Right lobe of liver (tissue), 4 donors: ENCODE results near the gene AURKA.

Experiments
- POLR2A ChIP-seq: fragments of 450-650 bp; IDR thresholded peaks from one replicate; pipeline ENCODE4 v1.6.1; 2017; ENCODE audit warnings: antibody characterized with exemption, mild to moderate bottlenecking
- TF ChIP-seq, protein P1 (sequence below), 4 donors: fragments of 200-600 bp in 3 of 4; fragments of 450-650 bp in 1 of 4; IDR thresholded peaks; one replicate each; pipeline versions ENCODE4 v1.5.1 to v1.8.0; 2016 to 2022; ENCODE audit warnings: antibody characterized with exemption in 4 of 4, mild to moderate bottlenecking in 2 of 4
- donor health status: DM: no; HTN: no; CAD: no.
- donor health status: DM: no; HTN: no; CAD: no.
- donor health status: DM: no; HTN: yes; CAD: no.

DNA sequence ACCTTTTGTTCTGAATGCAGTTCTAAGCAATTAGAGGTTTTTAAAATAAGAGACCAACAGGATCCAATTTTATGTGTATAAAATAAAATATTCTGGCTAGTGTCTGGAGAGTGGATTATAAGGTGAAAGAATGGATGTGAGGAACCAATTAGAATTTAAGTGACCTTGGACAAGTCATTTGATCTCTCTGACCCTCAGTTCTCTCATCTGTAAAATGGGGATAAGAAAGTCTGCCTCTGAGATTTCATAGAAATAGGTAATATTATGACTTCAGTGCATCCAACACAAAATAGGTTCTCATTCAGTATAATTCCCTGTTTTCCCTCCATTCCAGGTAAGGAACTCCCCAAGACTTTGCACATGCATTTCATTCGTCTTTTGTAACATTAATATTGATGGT is 38.9 kb upstream of the AURKA start:
- TF ChIP-seq, protein P1, sequence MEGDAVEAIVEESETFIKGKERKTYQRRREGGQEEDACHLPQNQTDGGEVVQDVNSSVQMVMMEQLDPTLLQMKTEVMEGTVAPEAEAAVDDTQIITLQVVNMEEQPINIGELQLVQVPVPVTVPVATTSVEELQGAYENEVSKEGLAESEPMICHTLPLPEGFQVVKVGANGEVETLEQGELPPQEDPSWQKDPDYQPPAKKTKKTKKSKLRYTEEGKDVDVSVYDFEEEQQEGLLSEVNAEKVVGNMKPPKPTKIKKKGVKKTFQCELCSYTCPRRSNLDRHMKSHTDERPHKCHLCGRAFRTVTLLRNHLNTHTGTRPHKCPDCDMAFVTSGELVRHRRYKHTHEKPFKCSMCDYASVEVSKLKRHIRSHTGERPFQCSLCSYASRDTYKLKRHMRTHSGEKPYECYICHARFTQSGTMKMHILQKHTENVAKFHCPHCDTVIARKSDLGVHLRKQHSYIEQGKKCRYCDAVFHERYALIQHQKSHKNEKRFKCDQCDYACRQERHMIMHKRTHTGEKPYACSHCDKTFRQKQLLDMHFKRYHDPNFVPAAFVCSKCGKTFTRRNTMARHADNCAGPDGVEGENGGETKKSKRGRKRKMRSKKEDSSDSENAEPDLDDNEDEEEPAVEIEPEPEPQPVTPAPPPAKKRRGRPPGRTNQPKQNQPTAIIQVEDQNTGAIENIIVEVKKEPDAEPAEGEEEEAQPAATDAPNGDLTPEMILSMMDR (IDR thresholded peaks at IDR 0.05) = no peak
- no peak for TF ChIP-seq POLR2A
